Amygdala (tissue), 56 donors: ENCODE measurements around the gene MPV17L2.
"Not testable (repeated sequence)": the region's sequence is repeated elsewhere in the genome, so short reads cannot be mapped to it uniquely, and the experiment has no call there.

ENCODE experiments used
- DNase-seq, 56 donors: peaks; one replicate each; lab custom pipeline; 2025; lab: John Stamatoyannopoulos, UW

Gene MPV17L2

DNA sequence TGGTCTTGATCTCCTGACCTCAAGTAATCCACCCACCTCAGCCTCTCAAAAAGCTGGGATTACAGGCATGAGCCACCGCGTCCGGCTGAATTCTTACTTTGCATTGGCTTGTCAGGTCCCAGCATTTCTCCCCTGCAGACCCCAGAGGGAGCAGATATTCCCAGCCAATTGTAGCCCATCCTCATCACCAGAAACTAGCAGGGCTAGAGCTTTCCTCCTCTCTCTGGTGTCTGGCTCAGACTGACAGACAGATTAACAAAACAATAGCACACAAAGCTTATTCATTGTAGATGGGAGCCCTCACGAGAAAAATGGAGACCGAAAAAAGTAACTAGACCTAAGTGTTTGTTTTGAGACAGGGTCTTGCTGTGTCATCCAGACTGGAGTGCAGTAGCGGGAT lies 7.5 kb upstream of the MPV17L2 start:
- DNase-seq: no peak

DNA sequence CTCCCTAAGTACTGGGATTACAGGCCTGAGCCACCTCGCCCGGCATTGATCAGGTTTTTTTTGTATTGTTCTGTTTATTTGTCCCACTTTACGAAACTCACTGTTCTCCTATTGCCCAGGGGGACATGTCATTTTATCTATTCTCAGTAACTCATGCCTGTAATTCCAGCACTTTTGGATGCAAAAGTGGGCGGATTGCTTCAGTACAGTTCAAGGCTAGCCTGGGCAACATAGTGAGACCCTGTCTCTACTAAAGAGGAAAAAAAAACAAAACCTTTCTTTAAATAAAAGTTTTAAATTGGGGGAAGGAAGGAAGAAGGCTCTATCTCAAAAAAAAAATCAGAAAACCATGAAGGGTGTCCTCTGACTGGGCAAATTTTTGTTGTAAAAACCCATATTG lies 2.7 kb upstream of the MPV17L2 start:
- DNase-seq: no peak

DNA sequence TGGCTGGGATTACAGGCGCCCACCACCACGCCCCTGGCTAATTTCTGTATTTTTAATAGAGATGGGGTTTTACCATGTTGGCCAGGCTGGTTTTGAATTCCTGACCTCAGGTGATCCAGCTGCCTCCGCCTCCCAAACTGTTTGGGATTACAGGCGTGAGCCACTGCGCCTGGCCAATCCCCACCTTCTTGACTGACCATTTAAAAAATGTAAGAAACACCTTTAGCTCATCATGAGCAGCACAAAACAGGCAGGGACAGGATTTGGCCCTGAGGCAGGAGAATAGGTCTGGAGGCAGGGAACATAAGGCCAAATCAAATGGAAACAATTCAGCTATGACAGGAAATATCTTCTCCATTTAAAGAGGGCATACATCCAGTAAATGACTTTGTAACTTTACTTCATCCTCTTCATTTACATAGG lies 1.4 kb upstream of the MPV17L2 start:
- no peak for DNase-seq

DNA sequence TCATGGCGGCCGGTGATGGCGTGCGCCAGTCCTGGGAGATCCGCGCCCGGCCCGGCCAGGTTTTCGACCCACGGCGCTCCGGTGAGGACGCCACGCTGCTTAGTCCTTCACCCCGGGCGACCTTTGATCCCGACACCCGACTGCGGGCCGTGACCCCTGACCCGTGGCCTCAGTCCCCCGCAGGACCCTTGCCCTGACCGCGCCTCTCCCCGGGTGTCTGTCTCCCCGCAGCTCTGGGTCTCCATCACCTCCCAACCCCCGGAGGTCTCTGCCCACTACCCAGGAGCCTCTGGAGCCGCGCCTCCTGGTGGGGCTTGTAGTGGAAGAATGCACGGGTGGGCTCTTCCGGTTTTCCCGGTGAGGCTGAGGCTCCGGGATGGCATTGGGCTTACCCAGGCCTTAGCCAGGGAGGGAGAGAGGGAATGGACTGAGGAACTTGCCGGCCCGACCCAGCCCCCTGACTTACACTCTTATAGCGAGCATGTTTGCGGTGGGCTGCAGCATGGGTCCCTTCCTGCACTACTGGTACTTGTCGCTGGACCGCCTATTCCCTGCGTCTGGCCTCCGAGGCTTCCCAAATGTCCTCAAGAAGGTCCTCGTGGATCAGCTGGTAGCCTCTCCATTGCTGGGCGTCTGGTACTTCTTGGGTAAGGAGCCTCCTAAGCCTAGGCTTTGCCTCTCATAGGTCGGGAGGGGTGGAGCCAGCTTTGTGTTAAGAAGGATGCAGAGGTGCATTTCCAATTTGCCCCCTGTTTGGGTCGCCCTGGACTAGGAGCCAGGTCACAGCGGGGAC lies 566 bp downstream of the MPV17L2 start:
- DNase-seq: peak in 2 of 56 donors; percentile 58 to 62

DNA sequence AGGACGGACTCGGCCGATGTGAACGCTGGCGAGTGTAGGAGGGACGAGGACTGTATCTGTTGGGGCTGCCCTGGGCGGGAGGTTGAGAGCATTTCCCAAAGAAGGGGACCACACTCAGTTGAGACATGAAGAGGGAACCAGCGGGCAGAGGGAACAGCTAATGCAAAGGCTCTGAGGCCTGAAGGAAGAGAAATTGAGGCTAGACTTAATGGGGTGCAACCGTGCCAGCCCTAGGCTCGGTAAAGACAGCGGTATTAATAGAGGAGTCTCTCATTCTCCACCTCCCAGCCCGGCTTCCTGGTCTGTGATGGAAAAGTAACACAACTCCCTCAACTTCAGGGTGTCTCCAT lies 1.1 kb downstream of the MPV17L2 start:
- no peak for DNase-seq

DNA sequence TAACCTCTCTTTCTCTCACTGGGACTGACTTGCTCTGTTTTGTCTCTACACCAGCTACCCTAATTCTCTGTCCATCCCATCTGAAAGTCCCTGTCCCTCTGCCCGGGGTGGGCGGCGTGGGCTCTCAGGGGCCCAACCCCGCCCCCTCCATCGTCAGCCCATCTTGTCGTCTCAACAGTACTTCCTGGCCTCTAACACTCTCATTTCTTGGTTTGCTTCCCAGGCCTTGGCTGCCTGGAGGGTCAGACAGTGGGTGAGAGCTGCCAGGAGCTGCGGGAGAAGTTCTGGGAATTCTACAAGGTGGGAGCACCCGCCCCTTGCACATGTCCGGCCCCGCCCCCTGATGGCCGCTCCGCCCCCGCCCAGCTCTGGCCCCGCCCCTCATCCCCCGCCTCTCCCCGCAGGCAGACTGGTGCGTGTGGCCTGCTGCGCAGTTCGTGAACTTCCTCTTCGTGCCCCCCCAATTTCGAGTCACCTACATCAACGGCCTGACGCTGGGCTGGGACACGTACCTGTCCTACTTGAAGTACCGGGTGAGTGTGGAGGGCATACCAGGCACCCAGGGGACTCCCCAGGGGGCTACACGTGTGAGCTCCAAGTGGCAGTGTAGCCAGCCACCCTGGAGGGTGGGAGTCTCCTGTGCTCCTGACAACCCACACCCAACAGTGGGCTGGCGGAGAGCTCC lies 1.7 kb downstream of the MPV17L2 start:
- peak in 10 of 56 donors; percentile 5 to 39 (median 16) for DNase-seq

DNA sequence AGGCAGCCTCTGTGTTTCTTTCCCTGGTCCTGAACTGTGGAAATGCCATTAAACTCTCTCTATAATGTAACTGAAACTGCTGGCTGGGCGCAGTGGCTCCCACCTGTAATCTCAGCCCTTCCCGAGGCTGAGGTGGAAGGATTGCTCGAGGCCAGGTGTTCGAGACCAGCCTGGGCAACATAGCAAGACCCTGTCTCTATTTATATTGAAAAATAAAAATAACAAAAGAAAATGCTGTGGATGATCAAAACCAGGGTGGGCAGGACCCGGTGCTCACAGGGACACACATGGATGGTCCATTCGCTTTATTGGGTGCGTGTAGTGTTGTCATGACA lies 3.5 kb downstream of the MPV17L2 start:
- no peak for DNase-seq

DNA sequence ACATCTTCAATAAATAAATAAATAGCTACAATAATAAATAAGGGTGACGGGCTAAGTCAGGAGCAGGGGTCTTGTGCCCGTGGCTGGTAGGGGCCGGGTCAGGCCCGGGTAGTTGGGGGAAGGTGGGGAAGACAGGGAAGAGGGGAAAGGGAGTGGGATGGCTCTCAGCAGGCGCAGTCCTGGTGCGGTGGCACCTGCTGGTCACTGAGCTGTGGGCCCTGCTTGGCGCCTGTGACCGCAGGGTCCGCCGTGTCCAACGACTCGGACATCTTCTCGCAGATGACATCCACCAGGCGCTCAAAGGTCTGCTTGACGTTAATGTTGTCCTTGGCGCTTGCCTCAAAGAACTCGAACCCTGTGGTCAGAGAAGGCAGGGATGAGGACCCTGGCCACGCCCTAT lies 4.3 kb downstream of the MPV17L2 start:
- no peak for DNase-seq

DNA sequence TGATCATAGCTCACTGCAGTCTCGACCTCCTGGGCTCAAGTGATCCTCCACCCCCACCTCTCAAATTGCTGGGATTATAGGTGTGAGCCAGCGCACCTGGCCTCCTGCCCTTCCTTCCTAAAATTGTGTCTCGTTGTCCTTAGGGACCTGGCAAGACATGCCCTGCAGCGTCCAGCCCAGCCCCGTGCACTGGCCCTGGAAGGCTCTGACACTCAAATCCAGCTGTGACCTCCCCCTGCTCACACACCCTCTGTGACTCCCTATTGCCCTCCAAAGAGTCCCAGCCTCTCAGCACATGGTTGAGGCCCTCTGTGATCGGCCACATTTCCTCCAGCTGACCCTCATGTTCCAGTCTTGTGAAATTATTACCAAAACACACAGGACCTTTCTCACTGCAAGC lies 4.9 kb downstream of the MPV17L2 start:
- no peak for DNase-seq

DNA sequence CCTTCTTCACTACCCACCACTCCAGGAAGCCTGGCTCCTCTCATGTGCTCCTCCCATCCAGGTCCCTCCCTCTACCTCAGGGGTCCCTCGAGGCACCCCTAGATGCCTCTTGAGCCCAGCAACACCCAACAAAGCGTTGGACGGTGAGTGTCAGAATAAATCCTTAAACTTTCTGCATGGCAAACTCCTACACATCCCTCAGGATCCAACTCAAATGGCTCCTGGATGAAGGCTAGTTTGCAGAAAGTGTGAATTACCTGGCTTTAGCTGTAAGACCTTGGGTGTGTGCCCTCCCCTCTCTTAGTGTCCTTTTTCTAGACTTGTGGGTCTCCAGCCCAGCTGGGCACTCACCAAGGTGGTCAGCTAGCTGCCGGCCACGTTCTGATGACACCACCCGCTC lies 5.4 kb downstream of the MPV17L2 start:
- DNase-seq: no peak

DNA sequence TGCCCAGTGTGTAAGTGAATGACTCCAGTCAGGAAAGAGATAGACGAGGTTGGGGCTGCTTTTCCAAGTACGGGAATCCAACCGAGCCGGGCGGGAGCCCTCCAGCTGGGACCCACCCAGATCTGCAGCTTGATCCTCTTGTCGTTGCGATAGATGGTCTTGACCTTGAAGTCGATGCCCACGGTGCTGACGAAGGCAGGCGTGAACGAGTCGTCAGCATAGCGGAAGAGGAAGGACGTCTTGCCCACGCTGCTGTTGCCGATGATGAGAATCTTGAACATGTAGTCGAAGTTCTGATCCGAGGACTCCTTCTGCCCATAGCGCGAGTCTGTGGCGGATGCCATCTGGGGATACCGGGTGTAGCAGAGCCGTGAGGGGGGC lies 9.4 kb downstream of the MPV17L2 start:
- DNase-seq: peak in 4 of 56 donors; percentile 29 to 57 (median 36)

DNA sequence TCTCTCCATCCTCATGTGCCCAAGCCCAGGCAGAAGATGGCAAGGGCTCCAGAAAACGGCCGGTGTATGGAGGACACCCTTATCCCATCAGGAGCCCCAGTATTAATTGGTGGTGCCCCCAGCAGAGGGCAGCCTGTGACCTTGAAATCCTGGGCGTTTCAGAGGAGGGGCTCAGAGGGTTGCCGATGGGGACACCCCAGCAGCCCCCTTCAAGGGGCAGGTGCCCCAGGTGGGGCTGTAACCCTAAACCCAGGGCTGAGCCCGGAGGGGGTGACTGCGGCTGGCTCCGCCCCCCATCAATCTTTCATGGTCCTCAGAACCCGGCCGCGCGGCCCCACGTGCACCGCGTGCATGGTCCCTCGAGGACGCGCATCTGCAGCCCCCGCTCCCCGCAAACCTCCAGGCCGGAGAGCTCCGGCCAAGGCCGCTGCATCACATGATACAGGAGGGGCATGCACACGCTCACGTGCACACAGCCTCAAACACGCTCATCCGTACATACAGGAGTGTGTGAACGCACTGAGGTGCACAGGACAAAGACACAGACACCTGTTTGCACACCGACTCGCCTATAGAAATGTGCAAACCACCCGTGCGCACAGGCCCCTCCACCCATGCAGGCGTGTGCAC lies 9.9 kb downstream of the MPV17L2 start:
- DNase-seq: peak in 31 of 56 donors; percentile 12 to 74 (median 48)

DNA sequence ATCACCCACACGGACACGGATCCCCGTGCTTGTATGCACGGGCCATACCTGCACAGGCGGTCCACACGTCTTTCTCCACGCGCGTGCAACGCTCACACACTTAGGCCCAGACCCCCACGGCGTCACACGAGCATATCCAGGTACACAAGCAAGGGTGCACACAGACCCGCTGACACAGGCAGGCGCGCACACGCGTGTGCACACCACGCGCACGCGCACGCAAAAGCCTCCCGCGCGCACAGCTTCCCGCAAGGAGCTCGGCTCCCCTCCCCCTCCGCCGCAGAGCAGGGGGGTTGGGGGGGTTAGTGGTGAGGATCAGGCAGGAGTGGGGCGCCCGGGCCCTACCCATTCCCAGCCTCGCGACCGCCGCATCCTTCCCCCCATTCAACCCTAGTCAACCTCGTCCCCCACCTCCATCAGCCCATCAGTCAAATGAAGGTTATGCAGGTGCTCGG lies 10.4 kb downstream of the MPV17L2 start:
- DNase-seq: peak in 28 of 56 donors; percentile 44 to 78 (median 64)

DNA sequence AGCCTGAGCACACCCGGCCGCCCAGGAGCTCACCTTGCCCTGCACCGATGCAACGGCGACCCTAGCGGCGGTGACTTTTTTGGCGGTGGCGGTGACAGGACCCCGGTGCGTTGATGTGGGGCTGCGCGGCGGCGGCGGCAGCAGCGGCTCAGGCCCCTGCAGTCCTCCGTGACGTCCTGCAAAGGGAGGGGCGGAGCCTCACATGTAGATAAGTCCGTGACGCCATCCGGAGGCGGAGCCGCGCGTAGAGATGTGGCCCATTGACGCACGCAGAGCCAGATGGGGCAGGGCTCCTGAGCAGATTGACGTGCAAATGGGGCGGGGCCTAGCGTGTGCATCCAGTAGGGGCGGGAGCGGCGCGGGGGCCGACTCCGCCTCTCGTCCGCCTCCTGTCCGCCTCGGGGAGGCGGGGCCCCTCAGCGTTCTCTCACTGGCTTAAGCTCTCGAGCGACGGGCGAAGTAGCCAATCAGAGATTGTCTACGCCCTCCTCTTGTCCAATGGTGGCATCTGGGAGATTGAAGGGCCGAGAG lies 10.9 kb downstream of the MPV17L2 start, which contains the start of gene RAB3A:
RAB3A (minus strand) TSS at position 180 of the 531 bp plus-strand sequence. CDS start 1,302 bp downstream, outside the sequence.
- DNase-seq: peak; percentile 41 to 100 (median 100)

DNA sequence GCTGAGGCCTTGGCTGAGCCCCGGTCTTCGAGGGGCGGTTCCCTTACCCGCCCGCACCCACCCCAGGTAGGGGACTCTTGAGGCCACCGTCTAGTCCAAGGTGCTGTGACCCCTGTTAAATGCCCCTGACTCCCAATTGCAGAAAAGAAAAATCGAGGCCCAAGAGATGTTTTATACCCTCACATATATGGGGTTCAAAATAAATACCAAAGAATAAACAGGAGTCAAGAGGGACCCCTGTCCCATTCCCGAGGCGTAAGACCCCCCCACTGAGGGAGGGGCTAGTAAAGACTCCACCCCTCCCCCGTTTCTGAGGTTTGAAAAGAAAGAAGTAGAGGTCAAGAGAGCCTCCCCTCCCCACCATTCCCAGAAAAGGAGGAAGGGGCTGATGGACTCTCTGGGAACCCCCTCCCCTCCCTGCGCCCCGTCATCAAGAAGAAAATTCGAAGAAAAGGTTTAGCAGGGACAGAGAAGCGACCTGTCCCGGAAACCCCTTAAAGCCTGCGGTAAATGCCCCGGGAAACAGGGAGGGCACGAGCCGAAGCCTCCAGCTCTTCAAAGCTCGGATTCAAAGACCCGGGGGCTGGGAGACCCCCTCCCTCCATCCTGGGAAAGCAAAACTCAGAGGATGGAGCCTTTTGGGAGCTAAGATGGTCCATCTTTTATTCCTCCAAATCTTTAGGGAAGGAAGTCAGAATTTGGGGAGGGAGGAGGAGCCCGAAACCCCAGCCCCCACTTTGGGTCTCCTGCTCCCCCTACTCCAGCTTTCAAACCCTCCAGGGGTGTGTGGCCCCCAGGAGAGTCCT lies 11.6 kb downstream of the MPV17L2 start:
- DNase-seq: peak in 19 of 56 donors; percentile 41 to 74 (median 59)

DNA sequence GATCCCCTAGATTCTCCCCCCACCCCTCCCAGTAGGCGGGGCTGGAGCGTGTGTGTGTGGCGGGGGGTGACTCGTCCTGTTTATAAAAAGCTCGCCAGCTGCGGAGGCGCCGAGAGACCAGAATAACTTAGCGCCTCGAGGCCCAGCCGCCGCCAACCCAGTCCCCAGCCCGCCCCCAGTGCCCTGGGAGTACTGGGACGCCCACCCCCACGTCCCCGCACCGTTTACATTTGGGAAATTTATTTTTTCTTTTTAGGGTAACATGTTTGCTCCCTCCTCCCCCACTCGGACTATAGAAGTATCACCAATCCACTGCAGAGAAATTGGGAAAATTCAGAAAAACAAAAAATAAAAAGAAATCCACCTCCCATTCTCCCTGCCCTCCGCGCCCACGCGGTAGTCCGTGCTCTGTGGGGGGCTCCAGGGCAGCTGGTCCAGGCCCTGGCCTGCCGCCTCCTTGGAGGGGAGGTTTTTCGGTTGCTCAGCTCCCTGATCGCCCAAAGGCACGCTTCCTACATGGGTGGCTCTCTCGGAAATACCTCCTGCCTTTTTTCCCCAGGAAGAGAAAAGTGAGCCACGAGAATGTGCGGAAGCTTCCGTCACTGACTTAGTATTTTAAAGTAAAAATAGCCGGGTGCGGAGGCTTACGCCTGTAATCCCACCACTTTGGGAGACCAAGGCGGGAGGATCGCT lies 12.3 kb downstream of the MPV17L2 start:
- DNase-seq: peak in 51 of 56 donors; percentile 16 to 83 (median 59)

DNA sequence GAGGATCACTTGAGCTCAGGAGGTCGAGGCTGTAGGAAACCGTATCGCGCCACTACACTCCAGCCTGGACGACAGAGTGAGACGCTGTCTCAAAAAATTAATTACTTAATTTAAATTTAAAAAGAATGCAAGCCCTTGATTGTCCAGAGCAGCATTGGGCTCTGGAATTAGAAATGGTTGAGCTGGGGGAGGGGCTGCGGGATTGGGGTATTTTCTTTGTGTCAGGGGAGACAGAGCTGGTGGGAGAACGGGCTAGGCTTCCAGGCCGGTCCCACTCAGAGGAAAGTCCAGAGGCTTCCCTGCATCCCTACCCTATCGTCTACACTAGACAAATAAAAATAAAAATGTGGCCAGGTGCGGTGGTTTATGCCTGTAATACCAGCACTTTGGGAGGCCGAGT lies 13.0 kb downstream of the MPV17L2 start:
- DNase-seq: no peak

DNA sequence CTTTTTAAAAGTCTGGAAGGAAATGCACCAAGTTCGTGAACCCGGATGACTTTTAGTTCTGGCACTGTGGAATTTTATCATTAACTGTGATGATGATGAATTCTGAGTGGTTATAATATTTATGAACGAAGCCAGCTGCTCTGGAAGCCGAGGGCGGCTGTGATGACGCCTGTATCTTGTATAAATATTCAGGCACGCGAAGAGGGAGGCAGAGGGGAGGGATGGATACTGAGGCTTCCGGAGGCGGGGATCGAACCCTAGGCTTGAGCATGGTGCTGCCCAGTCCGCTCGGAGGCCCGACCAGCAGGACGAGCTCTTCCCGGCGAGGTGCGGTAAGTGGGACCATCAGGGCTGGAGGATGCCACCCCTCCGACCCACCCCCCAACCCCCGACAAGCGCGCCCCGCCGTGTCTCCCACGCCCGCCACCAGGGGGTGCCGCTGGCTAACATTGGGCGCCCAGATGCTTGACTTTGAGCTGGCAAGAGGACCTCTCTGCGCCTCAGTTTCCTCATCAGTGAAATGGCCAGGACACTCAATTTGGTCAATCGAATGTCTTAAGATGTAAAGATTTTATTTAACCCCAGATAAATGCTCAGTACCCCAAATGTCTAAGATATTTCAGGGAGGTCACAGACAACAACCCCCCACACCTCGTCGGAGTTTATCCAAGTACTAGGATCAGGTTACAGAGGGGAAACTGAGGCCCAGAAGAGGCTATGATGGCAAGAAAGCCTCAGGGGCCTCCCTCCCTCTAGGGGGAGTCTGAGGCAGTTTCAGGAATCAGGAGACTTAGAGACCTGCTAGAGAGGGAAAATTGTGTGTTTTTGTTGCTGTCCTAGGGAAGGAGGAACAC lies 15.3 kb downstream of the MPV17L2 start:
- DNase-seq: peak in 5 of 56 donors; percentile 8 to 38 (median 10)

DNA sequence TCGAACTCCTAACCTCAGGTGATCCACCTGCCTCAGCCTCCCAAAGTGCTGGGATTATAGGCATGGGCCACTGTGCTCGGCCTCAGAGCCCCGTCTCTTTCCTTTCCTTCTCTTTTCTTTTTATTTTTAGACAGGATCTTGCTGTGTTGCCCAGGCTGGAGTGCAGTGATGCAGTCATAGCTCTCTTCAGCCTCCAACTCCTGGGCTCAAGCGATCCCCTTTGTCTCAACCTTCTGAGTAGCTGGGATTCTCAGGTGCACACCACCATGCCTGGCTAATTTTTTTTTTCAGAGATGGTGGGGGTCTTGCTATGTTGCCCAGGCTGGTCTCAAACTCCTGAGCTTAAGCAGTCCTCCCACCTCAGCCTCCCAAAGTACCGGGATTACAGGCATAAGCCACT lies 16.9 kb downstream of the MPV17L2 start:
- DNase-seq: not testable (repeated sequence)
